Central memory CD4-positive, alpha-beta T cell (primary cell): ENCODE measurements around the gene KISS1R.
A peak's percentile ranks its signal among the peaks of the same experiment; 100 is the strongest.
"Not testable (repeated sequence)": the region's sequence is repeated elsewhere in the genome, so short reads cannot be mapped to it uniquely, and the experiment has no call there.

Experiments
- DNase-seq: peaks from one replicate; pipeline ENCODE4 v3.0.0; 2022

KISS1R gene

GRCh38 chr19:882871-883497 is 34.1 kb upstream of the KISS1R start:
- no peak for DNase-seq

GRCh38 chr19:883661-884211 is 33.4 kb upstream of the KISS1R start:
- DNase-seq: no peak

- no peak for DNase-seq
Observed at GRCh38 chr19:884420-885211, 32.5 kb upstream of the KISS1R start.

GRCh38 chr19:885536-886224 is 31.5 kb upstream of the KISS1R start:
- no peak for DNase-seq

GRCh38 chr19:887072-887471 is 30.1 kb upstream of the KISS1R start:
- no peak for DNase-seq

GRCh38 chr19:887599-887998 is 29.5 kb upstream of the KISS1R start:
- DNase-seq: no peak

GRCh38 chr19:888581-889385 is 28.4 kb upstream of the KISS1R start:
- DNase-seq: no peak

- no peak for DNase-seq
Observed at GRCh38 chr19:889662-890295, 27.4 kb upstream of the KISS1R start.

- DNase-seq: no peak
Observed at GRCh38 chr19:890831-891230, 26.3 kb upstream of the KISS1R start.

- not testable (repeated sequence) for DNase-seq
Observed at GRCh38 chr19:891421-892200, 25.5 kb upstream of the KISS1R start.

- no peak for DNase-seq
Observed at GRCh38 chr19:892243-892893, 24.8 kb upstream of the KISS1R start.

GRCh38 chr19:892894-893689 is 24.0 kb upstream of the KISS1R start, which contains the start of the genes MED16 and RNU6-9:
Gene MED16, minus strand, starts transcription at chr19:893187. Its CDS starts 2,056 bp downstream, at chr19:891131.
Gene RNU6-9, plus strand, starts transcription at chr19:893484.
- DNase-seq: peak; percentile 94

GRCh38 chr19:896434-896833 is 20.7 kb upstream of the KISS1R start:
- DNase-seq: no peak

GRCh38 chr19:896999-897398 is 20.1 kb upstream of the KISS1R start:
- no peak for DNase-seq

GRCh38 chr19:897442-898039 is 19.6 kb upstream of the KISS1R start:
- DNase-seq: no peak

GRCh38 chr19:898663-899062 is 18.5 kb upstream of the KISS1R start:
- DNase-seq: no peak

GRCh38 chr19:899336-900042 is 17.6 kb upstream of the KISS1R start:
- no peak for DNase-seq

- DNase-seq: no peak
Observed at GRCh38 chr19:900043-900301, 17.2 kb upstream of the KISS1R start.
